Activated T-cell treated with anti-CD3 and anti-CD28 coated beads, Interleukin-2, amount 50 U/mL, for 24 hours (primary cell): ENCODE data around the gene PRKG2.
A peak's percentile ranks its signal among the peaks of the same experiment; 100 is the strongest.

Experiments used
- DNase-seq: peaks from one replicate; pipeline ENCODE4 v3.0.0-alpha.2; 2020
- H3K27ac Mint-ChIP-seq: 2 replicates; pipeline ENCODE4 v1.8.0; 2020; ENCODE audit warnings: mild to moderate bottlenecking, mixed read lengths
- H3K27me3 Mint-ChIP-seq: 2 replicates; pipeline ENCODE4 v1.8.0; 2020; ENCODE audit warnings: mixed read lengths
- H3K36me3 Mint-ChIP-seq: 2 replicates; pipeline ENCODE4 v1.8.0; 2020; ENCODE audit warnings: low read depth, mixed read lengths
- H3K4me1 Mint-ChIP-seq: 2 replicates; pipeline ENCODE4 v1.8.0; 2020; ENCODE audit warnings: low read depth, mixed read lengths
- H3K4me3 Mint-ChIP-seq: 2 replicates; pipeline ENCODE4 v1.8.0; 2020; ENCODE audit warnings: mild to moderate bottlenecking, moderate library complexity, mixed read lengths
- H3K9me3 Mint-ChIP-seq: 2 replicates; pipeline ENCODE4 v1.8.0; 2020; ENCODE audit warnings: mixed read lengths

PRKG2 gene

GRCh38 chr4:81116566-81116965, 98.5 kb downstream of the PRKG2 start:
- Mint-ChIP-seq H3K4me3 (no peak overlapping the region), H3K27ac (no peak overlapping the region), H3K4me1 (peaks cover 7% of the 10 kb centered on the region), H3K9me3 (no peaks in the 10 kb centered on the region), H3K27me3 (no peaks in the 10 kb centered on the region), H3K36me3 (no peaks in the 10 kb centered on the region)
- DNase-seq = no peak

GRCh38 chr4:81113024-81113423, 102.0 kb downstream of the PRKG2 start:
- no peaks in the 10 kb centered on the region for H3K27me3 Mint-ChIP-seq

GRCh38 chr4:81109356-81109755, 105.7 kb downstream of the PRKG2 start:
- no peak for DNase-seq
- H3K27me3 Mint-ChIP-seq = no peaks in the 10 kb centered on the region
- H3K9me3 Mint-ChIP-seq = no peaks in the 10 kb centered on the region
- no peaks in the 10 kb centered on the region for H3K36me3 Mint-ChIP-seq
- no peak overlapping the region for H3K27ac Mint-ChIP-seq
- no peak overlapping the region for H3K4me3 Mint-ChIP-seq
- peaks cover 7% of the 10 kb centered on the region for H3K4me1 Mint-ChIP-seq

More at GRCh38 chr4:81113024-81113423, 102.0 kb downstream of the PRKG2 start:
- Mint-ChIP-seq H3K27ac (no peak overlapping the region), H3K4me3 (no peak overlapping the region), H3K4me1 (peaks cover 7% of the 10 kb centered on the region), H3K36me3 (no peaks in the 10 kb centered on the region), H3K9me3 (no peaks in the 10 kb centered on the region)
- no peak for DNase-seq

GRCh38 chr4:81106150-81106549, 108.9 kb downstream of the PRKG2 start:
- H3K4me3 Mint-ChIP-seq = no peak overlapping the region

GRCh38 chr4:81102107-81102506, 112.9 kb downstream of the PRKG2 start:
- Mint-ChIP-seq H3K4me3 (no peak overlapping the region), H3K27me3 (no peaks in the 10 kb centered on the region), H3K27ac (no peak overlapping the region), H3K9me3 (no peaks in the 10 kb centered on the region), H3K4me1 (no peaks in the 10 kb centered on the region), H3K36me3 (no peaks in the 10 kb centered on the region)
- DNase-seq = no peak

More at GRCh38 chr4:81106150-81106549, 108.9 kb downstream of the PRKG2 start:
- Mint-ChIP-seq H3K27me3 (no peaks in the 10 kb centered on the region), H3K36me3 (no peaks in the 10 kb centered on the region), H3K27ac (no peak overlapping the region), H3K9me3 (no peaks in the 10 kb centered on the region), H3K4me1 (no peaks in the 10 kb centered on the region)
- DNase-seq = no peak

GRCh38 chr4:81096566-81096965, 118.5 kb downstream of the PRKG2 start:
- no peaks in the 10 kb centered on the region for H3K9me3 Mint-ChIP-seq
- H3K36me3 Mint-ChIP-seq = no peaks in the 10 kb centered on the region
- H3K4me3 Mint-ChIP-seq = no peak overlapping the region
- DNase-seq = no peak
- no peaks in the 10 kb centered on the region for H3K27me3 Mint-ChIP-seq
- no peak overlapping the region for H3K27ac Mint-ChIP-seq
- no peaks in the 10 kb centered on the region for H3K4me1 Mint-ChIP-seq

GRCh38 chr4:81095389-81095788, 119.6 kb downstream of the PRKG2 start:
- no peaks in the 10 kb centered on the region for H3K27me3 Mint-ChIP-seq
- H3K4me1 Mint-ChIP-seq = no peaks in the 10 kb centered on the region
- no peak overlapping the region for H3K27ac Mint-ChIP-seq
- no peaks in the 10 kb centered on the region for H3K36me3 Mint-ChIP-seq
- DNase-seq = no peak
- no peak overlapping the region for H3K4me3 Mint-ChIP-seq
- no peaks in the 10 kb centered on the region for H3K9me3 Mint-ChIP-seq

- Mint-ChIP-seq H3K27me3 (peaks cover 3% of the 10 kb centered on the region), H3K4me1 (no peaks in the 10 kb centered on the region), H3K9me3 (no peaks in the 10 kb centered on the region), H3K27ac (no peak overlapping the region), H3K4me3 (no peak overlapping the region), H3K36me3 (no peaks in the 10 kb centered on the region)
- no peak for DNase-seq
Observed at GRCh38 chr4:81093720-81094401, 121.2 kb downstream of the PRKG2 start.

- Mint-ChIP-seq H3K27ac (no peak overlapping the region), H3K27me3 (peaks cover 3% of the 10 kb centered on the region), H3K36me3 (no peaks in the 10 kb centered on the region), H3K4me1 (no peaks in the 10 kb centered on the region), H3K9me3 (no peaks in the 10 kb centered on the region), H3K4me3 (no peak overlapping the region)
- no peak for DNase-seq
Observed at GRCh38 chr4:81085979-81086378, 129.0 kb downstream of the PRKG2 start.

GRCh38 chr4:81085291-81085690, 129.7 kb downstream of the PRKG2 start:
- no peaks in the 10 kb centered on the region for H3K9me3 Mint-ChIP-seq
- H3K36me3 Mint-ChIP-seq = no peaks in the 10 kb centered on the region
- no peak overlapping the region for H3K4me3 Mint-ChIP-seq
- H3K4me1 Mint-ChIP-seq = no peaks in the 10 kb centered on the region
- DNase-seq = no peak
- no peak overlapping the region for H3K27ac Mint-ChIP-seq
- H3K27me3 Mint-ChIP-seq = peaks cover 3% of the 10 kb centered on the region

GRCh38 chr4:81084634-81085033, 130.4 kb downstream of the PRKG2 start:
- DNase-seq = no peak
- Mint-ChIP-seq H3K27me3 (peaks cover under 1% of the 10 kb centered on the region), H3K9me3 (no peaks in the 10 kb centered on the region), H3K36me3 (no peaks in the 10 kb centered on the region), H3K4me1 (no peaks in the 10 kb centered on the region), H3K4me3 (no peak overlapping the region), H3K27ac (no peak overlapping the region)

- Mint-ChIP-seq H3K4me3 (no peak overlapping the region), H3K27me3 (no peaks in the 10 kb centered on the region), H3K27ac (no peak overlapping the region), H3K4me1 (no peaks in the 10 kb centered on the region), H3K9me3 (no peaks in the 10 kb centered on the region), H3K36me3 (no peaks in the 10 kb centered on the region)
- DNase-seq = no peak
Observed at GRCh38 chr4:81084029-81084428, 131.0 kb downstream of the PRKG2 start.

- Mint-ChIP-seq H3K4me3 (no peak overlapping the region), H3K27me3 (peaks cover 7% of the 10 kb centered on the region), H3K4me1 (no peaks in the 10 kb centered on the region), H3K27ac (no peak overlapping the region), H3K9me3 (no peaks in the 10 kb centered on the region), H3K36me3 (no peaks in the 10 kb centered on the region)
- no peak for DNase-seq
Observed at GRCh38 chr4:81081156-81081555, 133.9 kb downstream of the PRKG2 start.

GRCh38 chr4:81071013-81071412, 144.0 kb downstream of the PRKG2 start:
- H3K36me3 Mint-ChIP-seq = no peaks in the 10 kb centered on the region
- no peak overlapping the region for H3K27ac Mint-ChIP-seq
- H3K27me3 Mint-ChIP-seq = peaks cover 23% of the 10 kb centered on the region
- H3K4me1 Mint-ChIP-seq = no peaks in the 10 kb centered on the region
- DNase-seq = no peak
- no peak overlapping the region for H3K4me3 Mint-ChIP-seq
- H3K9me3 Mint-ChIP-seq = no peaks in the 10 kb centered on the region

- no peaks in the 10 kb centered on the region for H3K9me3 Mint-ChIP-seq
- peak; percentile 42 for DNase-seq
- peaks cover 3% of the 10 kb centered on the region for H3K4me1 Mint-ChIP-seq
- no peak overlapping the region for H3K27ac Mint-ChIP-seq
- H3K36me3 Mint-ChIP-seq = no peaks in the 10 kb centered on the region
- H3K4me3 Mint-ChIP-seq = no peak overlapping the region
- peaks cover 25% of the 10 kb centered on the region for H3K27me3 Mint-ChIP-seq
Observed at GRCh38 chr4:81069706-81070331, 145.2 kb downstream of the PRKG2 start.
